NB4 (cell line): ENCODE data around the gene CAST.

Source experiments
- MYC ChIP-seq: IDR thresholded peaks from 2 replicates; pipeline ENCODE4 v1.6.1; 2011; ENCODE audit warnings: low read depth, low read length
- POLR2A ChIP-seq: IDR thresholded peaks from 2 replicates; pipeline ENCODE4 v1.6.1; 2011; ENCODE audit warnings: mild to moderate bottlenecking; ENCODE audit not compliant: insufficient read length; ENCODE audit errors: extremely low read depth
- TF ChIP-seq, protein P1 (sequence below): IDR thresholded peaks from one replicate; pipeline ENCODE4 v1.5.1; 2012; ENCODE audit warnings: low read depth, low read length
- TF ChIP-seq, protein P2 (sequence below): IDR thresholded peaks from 2 replicates; pipeline ENCODE4 v1.6.1; 2011; ENCODE audit warnings: low read depth, low read length

DNA sequence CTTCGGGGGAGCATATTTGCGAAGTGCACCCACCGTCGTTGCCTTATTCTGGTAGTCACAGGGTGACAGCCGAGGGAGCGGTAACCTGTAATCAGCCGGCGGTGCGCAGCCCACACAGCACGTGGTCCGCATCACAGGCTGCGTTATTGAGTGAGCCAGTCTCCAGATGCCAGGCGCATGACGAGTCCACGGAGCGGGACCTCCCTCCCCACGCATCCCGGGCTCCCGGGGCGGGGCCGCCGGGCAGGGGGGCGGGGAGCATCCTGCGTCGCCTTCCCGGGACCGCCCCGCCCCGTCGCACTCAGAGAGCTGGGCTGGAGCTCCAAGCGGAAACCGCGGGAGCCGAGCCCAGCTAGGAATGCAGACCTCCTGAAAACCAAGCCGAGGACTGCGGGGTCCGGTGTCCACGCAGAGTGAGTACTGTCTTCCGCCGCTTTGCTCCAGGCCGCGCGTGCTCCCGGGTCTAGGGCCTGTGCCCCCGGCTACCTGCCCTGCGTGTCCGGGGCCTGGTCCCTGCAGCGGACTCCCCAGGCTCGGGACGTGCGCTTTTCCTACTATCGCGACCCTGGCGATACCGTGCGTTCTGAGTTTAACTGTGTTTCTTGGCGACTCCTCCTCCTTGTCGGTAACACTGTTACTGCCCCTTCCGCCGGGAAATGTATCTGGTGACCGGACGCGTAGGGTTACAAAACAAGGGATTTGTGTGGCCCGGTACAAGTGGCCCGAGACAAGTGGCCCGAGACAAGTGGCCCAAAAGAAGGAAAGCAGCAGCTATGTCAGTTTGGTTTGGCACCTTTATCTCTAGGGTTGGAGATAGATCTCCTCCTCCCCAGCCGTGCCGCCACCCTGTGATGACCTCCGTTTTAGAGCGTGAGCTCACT is 40.6 kb downstream of the CAST start:
- TF ChIP-seq, protein P1, sequence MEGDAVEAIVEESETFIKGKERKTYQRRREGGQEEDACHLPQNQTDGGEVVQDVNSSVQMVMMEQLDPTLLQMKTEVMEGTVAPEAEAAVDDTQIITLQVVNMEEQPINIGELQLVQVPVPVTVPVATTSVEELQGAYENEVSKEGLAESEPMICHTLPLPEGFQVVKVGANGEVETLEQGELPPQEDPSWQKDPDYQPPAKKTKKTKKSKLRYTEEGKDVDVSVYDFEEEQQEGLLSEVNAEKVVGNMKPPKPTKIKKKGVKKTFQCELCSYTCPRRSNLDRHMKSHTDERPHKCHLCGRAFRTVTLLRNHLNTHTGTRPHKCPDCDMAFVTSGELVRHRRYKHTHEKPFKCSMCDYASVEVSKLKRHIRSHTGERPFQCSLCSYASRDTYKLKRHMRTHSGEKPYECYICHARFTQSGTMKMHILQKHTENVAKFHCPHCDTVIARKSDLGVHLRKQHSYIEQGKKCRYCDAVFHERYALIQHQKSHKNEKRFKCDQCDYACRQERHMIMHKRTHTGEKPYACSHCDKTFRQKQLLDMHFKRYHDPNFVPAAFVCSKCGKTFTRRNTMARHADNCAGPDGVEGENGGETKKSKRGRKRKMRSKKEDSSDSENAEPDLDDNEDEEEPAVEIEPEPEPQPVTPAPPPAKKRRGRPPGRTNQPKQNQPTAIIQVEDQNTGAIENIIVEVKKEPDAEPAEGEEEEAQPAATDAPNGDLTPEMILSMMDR = no peak
- peak; percentile 19 for TF ChIP-seq POLR2A
- TF ChIP-seq, protein P2, sequence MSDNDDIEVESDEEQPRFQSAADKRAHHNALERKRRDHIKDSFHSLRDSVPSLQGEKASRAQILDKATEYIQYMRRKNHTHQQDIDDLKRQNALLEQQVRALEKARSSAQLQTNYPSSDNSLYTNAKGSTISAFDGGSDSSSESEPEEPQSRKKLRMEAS = peak; percentile 94
- TF ChIP-seq MYC = no peak
